Measurements from ENCODE around the gene FOCAD. TPM values are rescaled to one million over a fixed set of nuclear protein-coding genes. Genes with fewer than 3 reads are reported as not detected.
A peak's percentile ranks its signal among the peaks of the same experiment; 100 is the strongest.
"Not testable (repeated sequence)": the region's sequence is repeated elsewhere in the genome, so short reads cannot be mapped to it uniquely, and the experiment has no call there.

The FOCAD gene
- total RNA-seq, 1 donor = 93.7 TPM

DNA sequence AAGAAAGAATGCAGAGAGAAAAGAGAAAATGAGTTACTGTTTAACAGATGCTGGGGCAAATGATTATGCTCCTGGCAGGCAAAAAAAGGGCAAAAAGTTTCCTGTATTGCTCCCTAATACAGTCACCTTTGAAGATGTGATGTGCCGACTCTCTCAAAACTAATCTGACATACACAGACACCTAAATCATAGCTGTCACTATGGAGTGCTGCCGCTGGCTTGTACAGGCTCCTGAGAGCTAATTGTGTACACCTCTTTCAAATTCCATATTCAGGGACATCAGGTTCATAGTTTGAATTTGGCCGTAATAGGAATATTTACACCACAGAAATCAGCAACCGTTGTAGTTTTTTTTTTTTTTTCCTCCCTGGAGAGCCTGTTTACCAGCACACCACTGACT is 12.4 kb upstream of the FOCAD start:
- no peak for DNase-seq (ENCODE audit: low read depth)
- TF ChIP-seq, protein P1, sequence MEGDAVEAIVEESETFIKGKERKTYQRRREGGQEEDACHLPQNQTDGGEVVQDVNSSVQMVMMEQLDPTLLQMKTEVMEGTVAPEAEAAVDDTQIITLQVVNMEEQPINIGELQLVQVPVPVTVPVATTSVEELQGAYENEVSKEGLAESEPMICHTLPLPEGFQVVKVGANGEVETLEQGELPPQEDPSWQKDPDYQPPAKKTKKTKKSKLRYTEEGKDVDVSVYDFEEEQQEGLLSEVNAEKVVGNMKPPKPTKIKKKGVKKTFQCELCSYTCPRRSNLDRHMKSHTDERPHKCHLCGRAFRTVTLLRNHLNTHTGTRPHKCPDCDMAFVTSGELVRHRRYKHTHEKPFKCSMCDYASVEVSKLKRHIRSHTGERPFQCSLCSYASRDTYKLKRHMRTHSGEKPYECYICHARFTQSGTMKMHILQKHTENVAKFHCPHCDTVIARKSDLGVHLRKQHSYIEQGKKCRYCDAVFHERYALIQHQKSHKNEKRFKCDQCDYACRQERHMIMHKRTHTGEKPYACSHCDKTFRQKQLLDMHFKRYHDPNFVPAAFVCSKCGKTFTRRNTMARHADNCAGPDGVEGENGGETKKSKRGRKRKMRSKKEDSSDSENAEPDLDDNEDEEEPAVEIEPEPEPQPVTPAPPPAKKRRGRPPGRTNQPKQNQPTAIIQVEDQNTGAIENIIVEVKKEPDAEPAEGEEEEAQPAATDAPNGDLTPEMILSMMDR (IDR thresholded peaks at IDR 0.05; ENCODE audit: insufficient read depth, low read depth, low read length) = no peak
- H3K4me3 ChIP-seq (ENCODE audit: low read depth, low read length) = no peak overlapping the region

DNA sequence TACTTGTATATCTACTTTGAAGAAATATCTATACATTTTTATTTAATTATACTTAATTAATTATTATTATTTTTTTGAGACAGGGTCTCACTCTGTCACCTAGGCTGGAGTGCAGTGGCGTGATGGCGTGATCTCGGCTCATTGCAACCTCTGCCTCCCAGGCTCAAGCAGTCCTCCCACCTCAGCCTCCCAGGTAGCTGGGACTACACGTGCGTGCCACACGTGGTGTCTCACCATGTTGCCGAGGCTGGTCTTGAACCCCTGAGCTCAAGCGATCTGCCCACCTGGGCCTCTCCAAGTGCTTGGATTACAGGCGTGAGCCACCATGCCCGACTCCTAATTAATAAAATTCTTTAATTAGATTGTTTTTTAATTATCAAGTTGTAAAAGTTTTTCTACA is 10.5 kb upstream of the FOCAD start:
- not testable (repeated sequence) for DNase-seq (ENCODE audit: low read depth); H3K4me3 ChIP-seq (ENCODE audit: low read depth, low read length)

DNA sequence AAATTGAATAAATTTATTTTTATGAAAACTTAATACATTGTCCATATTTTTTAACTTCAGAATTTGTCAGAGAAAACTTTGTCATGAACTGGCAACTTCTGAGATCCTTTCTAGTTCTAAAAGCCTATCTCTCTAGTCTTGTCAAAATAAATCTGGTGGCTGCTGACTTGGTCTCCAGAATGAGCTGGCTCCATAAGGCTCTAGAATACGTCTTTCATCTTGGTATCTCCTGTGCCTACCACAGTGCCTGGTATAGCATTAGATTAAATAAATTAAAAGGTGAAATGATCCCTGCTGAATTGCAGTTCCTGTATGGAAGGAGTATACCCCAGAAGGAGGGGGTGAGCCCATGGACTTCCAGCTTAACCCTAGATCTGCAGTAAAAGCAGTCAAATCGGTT is 2.6 kb upstream of the FOCAD start:
- TF ChIP-seq, protein P1 (IDR thresholded peaks at IDR 0.05; ENCODE audit: insufficient read depth, low read depth, low read length) = no peak
- DNase-seq (ENCODE audit: low read depth) = no peak

DNA sequence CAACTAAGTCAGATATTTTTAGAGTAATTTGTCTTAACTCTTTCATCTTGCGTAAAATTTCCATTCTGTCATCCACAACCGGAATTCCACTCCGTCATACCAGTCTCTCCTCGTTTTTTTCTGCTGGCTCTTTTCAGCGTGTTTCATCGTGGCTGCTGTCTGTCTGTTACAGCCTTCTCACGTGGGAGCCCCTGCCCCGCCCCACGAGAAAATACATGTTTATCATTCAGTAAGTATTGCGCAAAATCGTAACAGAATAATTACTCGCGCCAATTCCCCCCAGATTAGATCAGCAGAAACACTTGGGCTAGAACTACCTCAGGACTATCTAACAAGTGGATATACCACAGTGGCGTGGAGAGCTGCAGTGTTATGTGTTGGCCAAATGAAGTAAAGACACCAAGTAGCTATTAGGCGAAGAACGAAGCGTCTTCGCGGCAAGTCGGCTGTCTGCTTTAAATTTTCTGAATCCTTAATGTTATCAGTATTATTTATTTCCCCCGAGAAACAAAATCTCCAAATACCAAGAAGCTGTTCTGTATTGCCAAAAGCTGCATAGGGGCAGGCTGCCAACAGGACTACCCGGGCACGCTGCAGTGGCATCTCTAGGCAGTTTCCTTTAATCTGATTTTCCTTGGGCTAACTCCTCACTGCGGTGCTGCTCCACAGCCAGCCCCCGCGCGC is 566 bp upstream of the FOCAD start:
- TF ChIP-seq, protein P1 (IDR thresholded peaks at IDR 0.05; ENCODE audit: insufficient read depth, low read depth, low read length) = no peak
- DNase-seq (ENCODE audit: low read depth) = peak; percentile 85
- peak overlapping the region; percentile 80 for H3K4me3 ChIP-seq (ENCODE audit: low read depth, low read length)

More for the DNA sequence above, 2.6 kb upstream of the FOCAD start:
- no peak overlapping the region for H3K4me3 ChIP-seq (ENCODE audit: low read depth, low read length)

DNA sequence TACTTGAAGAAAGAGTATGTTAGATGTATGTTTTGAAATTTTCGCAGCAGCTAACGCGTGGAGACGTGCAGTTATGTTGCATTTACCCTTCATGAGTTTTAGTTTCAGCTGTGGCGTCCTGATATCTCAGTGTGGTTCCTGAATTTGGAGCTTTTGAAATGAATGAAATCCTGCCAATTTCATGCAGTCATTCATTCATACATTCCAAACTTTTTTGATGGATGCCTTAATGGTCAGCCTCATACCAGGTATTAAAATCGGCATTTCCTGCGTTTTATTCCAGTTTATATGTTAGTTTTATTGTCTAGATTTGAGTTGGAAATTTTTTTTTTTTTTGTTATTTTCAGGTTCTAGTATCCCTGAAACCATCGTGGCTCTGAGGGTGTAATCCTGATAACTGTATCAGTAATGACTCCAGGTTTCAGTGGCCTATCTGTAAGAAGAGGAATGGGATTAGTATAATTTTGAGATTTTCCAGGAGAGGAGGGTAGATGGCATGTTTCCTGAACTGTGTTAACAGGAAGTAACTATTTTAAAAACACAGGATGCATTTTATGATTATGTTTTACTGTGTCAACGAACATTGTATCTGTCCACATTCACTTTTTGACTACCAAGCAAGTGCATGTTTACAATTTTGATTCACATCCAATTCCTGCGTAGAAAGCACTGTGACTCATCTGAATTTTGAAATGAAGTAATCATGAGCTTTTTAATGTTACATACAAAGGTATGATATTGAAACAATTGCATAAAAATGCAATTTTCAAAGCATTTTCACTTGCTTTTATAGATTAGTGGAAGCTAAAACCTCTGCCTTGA is 1.0 kb downstream of the FOCAD start:
- peak; percentile 89 for DNase-seq (ENCODE audit: low read depth)
- TF ChIP-seq, protein P1 (IDR thresholded peaks at IDR 0.05; ENCODE audit: insufficient read depth, low read depth, low read length) = no peak
- H3K4me3 ChIP-seq (ENCODE audit: low read depth, low read length) = peak overlapping the region; percentile 84

DNA sequence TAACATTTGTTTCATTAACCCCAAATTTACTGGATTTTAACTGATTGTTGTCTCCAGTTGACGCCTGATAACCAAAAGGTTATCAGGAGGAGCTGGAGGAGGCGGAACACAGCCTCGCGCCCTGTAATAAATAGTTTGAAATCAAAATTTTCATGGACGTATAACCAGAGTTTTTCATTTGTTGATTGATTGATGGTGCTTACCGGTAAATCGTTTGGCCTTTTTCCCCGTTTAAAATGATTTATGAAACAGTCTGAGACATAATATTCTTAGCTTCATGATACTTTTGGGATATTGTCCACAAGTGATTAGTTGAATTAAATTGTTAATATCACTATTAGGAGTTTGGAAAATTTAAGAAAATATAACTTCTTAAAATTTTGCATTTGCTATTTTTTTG is 1.7 kb downstream of the FOCAD start:
- no peak for DNase-seq (ENCODE audit: low read depth)
- H3K4me3 ChIP-seq (ENCODE audit: low read depth, low read length) = peak overlapping the region; percentile 84
- TF ChIP-seq, protein P1 (IDR thresholded peaks at IDR 0.05; ENCODE audit: insufficient read depth, low read depth, low read length) = no peak

DNA sequence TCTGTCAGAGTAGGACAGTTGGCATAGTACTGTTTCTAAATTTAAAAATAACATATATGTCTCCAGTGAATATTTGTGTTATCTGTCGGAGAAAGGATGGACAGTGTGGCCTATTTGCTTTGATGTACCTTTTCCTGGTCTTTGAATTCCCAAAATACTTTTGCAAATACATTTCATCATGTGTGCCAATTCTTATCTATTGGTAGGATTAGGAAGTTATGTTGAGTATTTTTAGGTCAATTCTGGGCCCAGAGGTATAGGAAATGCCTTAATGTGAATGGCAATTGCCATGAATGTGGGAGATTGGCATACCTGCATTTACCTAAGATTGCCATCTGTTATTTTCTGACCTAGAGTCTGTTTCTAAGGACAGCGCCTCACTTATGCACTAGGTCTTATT is 5.8 kb downstream of the FOCAD start:
- no peak for DNase-seq (ENCODE audit: low read depth)
- H3K4me3 ChIP-seq (ENCODE audit: low read depth, low read length) = no peak overlapping the region
- TF ChIP-seq, protein P1 (IDR thresholded peaks at IDR 0.05; ENCODE audit: insufficient read depth, low read depth, low read length) = no peak
